Activated CD8-positive, alpha-beta memory T cell treated with anti-CD3 and anti-CD28 coated beads, Interleukin-2, amount 50 U/mL, for 4 hours (primary cell): ENCODE data around the gene NOL9.
"Not testable (repeated sequence)": the region's sequence is repeated elsewhere in the genome, so short reads cannot be mapped to it uniquely, and the experiment has no call there.

Experiments
- DNase-seq: peaks from one replicate; pipeline ENCODE4 v3.0.0-alpha.2; 2020

The NOL9 gene

DNA sequence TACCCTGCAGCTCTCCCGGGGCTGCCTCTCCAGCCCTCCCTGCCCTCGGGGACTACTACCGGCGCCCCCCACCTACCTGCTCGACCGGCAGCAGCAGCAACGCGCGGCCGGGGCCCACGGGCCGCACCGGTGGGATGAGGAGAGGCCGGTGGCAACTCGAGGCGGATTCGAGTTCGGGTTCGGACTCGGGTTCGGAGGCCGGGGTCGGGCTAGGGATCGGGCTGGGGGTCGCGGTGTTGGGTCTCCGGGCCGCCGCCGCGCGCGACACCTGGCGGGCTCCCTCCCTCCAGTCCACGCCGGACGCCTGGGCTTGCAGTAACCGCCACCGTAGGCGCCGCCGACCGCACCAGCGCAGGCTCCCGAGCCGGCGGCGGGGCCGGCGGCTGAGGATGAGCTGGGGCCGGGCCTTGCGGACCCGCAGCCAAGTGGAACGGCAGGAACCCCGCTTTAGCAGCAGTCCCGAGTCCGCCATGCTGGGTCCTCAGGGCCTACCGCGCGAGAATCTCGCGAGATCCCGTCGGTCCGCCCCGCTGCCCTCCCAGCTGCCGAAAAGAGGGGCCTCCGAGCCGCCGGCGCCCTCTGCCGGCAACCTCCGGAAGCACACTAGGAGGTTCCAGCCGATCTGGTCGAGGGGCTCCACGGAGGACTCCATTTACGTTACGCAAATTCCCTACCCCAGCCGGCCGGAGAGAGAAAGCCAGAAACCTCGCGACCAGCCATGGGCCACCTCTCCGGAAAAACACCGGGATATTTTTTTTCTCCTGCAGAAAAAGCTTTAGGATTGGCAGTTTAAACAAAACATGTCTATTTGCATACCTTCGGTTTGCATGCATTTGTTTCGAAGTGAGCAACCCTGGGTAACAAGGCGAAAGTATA lies at the start of gene NOL9:
NOL9 (minus strand) TSS at position 483 of the 876 bp plus-strand sequence; CDS start at position 472, 11 bp downstream.
- DNase-seq = peak; percentile 97

- peak; percentile 49 for DNase-seq
Observed at GRCh38 chr1:6603238-6603914, 49.1 kb upstream of the NOL9 start.

DNA sequence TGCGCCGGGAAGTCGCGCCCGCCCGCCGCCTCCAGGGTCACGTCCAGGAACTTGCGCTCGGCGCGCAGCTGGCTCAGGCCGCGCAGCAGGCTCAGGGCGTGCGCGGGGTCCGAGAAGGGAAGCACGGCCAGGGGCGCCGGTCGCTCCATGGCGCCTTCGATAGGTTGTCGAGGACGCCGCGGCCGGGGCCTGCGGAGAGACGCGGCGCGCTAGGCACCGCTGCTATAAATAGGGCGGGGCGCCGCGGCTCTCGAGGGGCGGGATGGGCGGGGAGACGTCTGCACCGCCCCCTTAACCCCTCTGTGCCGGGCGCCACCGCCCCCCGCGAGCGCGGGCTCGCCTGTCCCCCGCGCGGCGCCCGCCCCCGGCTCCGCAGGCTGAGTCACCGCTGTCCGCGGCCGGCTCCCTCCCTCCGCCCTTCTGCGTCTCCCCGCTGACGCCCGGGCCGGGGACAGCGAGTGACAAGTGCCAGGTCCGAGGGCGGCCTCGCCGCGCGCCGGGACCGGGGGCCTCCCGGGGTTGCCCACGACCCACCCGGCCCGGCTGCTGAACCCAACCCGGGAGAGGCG lies 48.4 kb upstream of the NOL9 start, which contains the start of gene KLHL21:
KLHL21 (minus strand) TSS at position 201 of the 569 bp plus-strand sequence; CDS start at position 149, 52 bp downstream.
- peak; percentile 92 for DNase-seq

DNA sequence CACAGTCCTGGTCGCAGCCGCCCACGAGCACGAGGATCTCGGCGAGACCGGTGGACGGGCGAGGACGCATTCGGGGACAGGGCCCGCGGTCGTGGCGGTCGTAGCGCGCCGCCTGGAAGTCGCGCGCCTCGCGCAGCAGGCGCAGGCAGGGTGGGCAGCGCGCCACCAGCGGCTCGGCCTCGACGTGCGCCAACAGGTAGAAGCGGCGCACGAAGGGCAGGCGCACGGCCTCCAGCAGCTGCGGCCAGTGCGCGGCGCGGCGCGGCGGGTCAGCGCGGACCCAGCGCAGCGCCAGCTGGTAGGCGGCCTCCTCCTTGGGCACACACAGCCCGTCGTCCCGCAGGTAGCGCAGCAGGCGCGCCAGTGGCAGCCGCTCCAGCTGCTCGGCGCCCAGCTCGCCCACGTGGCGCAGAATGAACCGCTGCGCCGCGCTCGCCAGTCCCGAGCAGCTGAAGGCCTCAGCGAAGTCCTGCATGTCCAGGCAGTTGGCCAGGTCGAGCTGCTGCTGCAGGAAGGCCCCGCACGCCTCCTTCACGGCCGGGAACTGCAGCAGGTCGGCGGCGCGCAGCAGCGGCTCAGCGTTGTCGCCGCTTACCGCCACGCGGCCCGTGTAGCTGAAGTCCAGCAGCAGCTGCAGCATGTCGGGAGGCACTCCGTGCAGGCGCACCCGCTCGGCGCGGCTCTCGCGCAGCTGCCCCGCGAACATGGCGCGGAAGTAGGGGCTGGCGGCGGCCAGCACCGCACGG lies 47.8 kb upstream of the NOL9 start:
- DNase-seq = peak; percentile 38

DNA sequence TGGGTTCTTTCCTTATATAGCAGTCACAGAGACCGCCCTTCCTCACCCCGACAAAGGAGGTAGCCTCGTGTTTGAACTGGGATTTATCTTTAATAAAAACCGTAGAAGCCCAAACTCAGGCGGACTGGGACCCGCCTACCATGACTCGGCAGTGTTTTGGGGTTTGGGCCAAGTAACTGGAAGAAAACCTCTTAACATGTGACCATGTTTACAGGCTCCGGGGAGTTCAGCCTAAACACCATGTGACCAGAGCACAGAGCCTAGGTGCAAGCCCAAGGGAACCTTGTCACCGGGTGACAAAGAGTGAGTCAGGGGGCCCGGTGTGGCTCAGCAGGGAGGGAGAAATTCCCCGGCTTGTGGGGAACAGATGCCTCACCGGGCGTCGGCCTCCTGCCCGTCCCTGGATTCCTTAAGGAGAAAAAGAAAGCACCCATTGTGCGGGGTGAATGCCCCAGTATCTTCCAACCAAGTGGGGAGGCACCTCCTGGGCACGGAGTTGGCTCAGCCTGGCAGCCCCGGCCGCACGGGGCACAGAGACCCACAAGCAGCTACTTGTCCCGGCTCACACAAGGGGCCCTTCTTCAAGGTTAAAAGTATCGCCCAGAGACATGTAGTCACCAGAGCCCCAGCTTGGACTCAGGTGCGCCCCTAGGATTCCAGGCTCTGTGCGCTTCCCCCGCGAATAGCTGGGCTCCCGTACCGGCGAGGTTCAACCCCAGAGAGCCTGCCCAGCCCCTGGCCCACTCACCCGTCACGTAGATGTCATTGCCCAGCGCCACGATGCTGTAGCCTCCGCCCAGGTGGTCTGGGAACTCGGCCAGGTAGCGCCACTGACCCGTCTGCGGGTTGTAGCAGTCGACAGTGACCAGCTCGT lies 47.0 kb upstream of the NOL9 start:
- DNase-seq = peak; percentile 81

- no peak for DNase-seq
Observed at GRCh38 chr1:6600410-6601048, 46.2 kb upstream of the NOL9 start.

- DNase-seq = not testable (repeated sequence)
Observed at GRCh38 chr1:6599991-6600390, 45.7 kb upstream of the NOL9 start.

DNA sequence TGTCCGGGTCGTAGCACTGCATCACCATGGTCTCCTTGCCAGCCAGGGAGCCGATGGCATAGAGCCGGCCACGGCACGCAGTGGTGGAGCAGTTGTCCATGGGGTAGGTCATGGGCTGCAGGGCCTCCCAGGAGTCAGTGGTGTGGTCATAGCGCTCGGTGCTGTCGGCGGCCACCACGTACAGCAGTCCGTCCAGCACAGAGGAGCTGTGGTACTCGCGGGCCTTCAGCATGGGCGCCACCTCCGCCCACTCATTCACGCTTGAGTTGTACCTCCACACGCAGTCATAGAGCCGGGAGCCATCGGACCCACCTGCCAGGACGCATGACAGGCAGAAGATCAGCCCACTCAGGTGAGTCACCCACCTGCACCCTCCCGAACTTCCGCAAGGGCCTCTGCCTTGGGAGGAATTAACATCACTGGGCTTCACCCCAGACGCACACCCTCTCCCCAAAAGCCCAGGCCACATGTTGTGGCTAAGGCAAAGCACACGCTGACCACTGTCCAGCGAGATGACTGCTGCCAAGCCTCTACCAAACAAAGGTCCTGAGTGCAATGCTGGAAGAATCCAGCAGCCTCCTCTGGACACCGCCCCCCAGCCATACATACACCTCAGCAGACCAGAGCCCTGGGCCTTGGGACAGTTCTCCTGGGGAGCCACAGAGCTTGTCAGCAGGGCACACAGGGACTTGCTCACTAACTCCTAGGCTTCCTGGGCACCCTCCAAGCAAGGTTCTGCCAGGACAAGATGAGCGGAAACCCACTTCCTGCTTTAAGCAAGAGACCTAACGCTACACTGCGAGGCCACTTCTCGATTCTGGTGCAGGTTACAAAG lies 45.0 kb upstream of the NOL9 start:
- peak; percentile 74 for DNase-seq

GRCh38 chr1:6597777-6598131 lies 43.4 kb upstream of the NOL9 start:
- DNase-seq = no peak

DNA sequence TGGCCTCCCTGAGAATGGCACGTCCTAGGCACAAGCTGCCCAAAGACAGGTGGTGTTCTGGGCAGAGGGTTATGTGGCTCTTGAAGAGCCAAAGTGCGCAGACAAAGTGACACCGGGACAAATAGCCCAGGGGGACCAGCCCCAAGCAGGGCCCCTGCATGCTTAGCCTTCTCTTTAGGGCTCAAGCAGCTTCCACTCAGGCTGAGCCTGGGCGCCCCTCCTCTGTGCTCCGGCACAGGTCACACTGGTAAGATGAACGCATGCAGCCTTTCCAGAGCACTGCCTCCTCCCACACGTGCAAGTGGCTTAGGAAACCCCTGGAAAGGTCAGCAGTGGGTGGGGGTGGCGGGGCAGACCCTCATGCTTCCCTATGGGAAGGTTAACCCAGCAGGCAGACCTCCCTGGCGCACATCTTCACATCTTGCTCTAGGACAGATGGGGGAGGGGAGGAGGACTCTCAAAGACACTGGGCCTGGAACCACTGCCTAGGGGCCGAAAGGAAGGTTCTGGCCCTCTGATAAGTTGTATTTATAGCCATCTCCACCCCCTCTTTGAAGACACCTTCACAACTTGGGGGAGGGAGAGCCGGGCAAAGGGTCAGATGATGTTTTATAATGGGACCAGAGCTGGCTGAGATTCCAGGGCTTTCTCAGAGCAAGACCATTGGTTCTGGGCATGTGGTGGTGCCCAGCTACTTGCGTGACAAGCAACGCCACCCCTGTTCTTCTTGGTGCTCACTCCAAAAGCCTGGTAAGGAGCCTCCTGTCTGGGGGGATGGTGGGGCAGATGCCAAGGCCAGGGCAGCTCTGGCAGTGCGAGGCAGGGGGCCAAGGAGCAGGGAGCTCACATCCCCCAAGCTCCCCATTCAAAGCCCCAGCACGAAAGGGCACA lies 42.8 kb upstream of the NOL9 start:
- DNase-seq = no peak

DNA sequence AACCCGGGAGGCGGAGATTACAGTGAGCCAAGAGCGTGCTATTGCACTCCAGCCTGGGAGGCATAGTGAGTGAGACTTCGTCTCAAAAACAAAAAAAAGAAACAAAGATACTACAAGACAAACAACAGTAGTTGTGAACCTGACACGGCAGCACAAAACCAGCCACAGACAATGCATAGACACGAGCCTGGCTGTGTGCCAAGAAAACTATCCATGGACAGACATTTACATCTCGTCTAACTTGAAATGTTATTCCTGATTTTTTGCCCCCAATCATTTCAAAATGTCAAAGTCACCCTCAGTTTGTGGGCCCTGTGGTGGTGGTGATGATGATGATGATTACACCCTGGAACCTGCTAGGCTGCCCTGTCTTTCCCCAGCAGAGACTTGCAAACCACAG lies 42.0 kb upstream of the NOL9 start:
- DNase-seq = no peak

GRCh38 chr1:6594977-6595740 lies 40.8 kb upstream of the NOL9 start:
- no peak for DNase-seq

- DNase-seq = no peak
Observed at GRCh38 chr1:6593810-6594209, 39.5 kb upstream of the NOL9 start.

DNA sequence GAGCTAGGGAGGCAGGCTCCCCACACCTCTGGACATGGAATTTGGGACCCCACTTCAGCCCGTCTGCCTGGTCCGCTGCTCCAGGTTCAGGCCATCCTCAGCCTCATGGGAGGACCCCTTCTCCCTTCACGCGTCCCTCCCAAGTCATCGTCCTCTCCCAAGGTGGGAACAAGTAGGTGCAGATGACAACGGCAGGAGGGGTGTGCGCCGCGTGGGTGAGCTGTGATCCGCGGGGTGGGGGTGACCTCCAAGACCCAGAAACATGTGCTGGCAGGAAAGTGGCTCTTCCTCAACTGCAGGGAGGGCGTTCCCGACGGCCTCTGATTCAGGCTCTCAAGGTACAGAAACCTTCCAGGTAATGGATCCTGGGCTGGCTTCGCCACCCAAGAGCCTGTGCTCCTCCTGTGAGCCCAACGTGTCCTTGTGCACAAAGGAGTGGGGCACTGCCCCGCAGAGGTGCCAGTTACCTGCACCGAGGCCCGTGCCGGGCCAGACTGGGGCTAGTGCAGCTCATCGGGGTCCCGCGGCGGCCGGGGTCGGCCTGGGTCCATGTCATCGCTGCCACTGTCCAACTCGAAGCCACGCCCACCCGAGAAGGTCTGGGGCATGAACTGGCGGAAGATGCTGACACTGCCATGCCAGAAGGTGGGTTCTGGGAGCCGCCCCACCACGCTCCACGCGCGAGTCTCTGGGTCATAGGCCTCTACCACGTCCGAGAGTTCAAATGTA lies 38.7 kb upstream of the NOL9 start:
- no peak for DNase-seq

DNA sequence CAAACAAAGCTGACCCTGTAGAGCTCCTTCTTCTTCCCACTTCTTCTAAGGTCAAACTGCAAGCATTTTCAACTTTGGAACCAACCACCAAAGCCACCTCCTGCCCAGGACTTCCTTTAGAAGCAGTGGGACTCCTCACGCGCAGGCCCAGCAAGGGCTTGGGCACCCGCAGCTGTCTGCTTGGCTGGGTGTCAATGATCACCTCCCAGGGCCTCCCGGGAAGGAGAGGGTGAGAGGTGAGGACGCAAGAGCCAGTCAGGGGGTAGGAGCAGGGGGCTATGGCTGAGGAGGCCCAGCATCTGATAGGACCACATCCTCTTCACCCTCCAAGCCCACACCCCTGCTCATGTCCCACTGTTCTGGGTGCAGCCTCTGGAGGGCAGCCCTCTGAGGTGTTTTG lies 38.1 kb upstream of the NOL9 start:
- no peak for DNase-seq

DNA sequence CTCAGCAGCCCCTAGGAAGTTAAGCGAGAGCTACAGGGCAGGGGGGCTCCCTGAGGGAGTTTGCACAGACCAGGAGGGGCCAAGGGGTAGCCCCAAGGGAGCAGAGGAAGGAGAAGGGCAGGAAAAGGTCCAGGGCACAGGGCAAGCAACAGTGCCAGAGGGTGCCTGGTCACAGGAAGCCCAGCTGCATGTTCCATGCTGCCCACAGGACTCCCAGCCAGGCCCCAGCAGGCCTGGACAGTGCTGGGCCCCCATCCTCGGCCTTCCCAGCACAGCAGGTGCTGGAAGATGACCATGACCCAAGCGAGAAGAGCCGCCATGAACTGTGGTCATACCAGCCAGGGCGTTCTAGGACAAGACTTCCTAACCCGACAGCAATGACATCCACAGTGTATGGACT lies 37.3 kb upstream of the NOL9 start:
- DNase-seq = no peak

GRCh38 chr1:6591222-6591621 lies 36.9 kb upstream of the NOL9 start:
- DNase-seq = no peak

DNA sequence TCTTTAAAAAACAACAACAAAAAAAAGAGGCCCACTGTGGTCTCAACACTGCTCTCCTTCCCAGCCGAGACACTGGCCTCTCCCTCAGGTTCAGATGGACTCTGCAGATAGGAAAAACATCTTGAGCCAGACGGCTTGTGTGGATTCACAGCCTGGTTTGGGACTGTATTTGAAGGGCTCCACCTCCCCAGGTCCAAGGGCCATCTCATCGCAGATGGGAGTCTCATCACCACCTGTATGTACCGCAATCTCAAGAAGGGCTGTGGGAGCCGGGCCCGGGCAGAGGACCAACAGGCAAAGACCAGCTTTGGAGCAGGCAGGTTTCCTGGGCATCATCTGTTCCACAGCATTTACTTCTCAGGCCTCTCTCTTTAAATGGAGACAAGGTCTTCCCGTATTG lies 35.7 kb upstream of the NOL9 start:
- no peak for DNase-seq
